Loucy (cell line): ENCODE results near the gene PRAF2.

Source experiments
- CTCF ChIP-seq: fragments of 200-600 bp; sonication (generic); conservative IDR thresholded peaks from 2 replicates; pipeline ENCODE4 v1.5.1; 2014; ENCODE audit warnings: mild to moderate bottlenecking, antibody characterized with exemption, low read length
- EZH2phosphoT487 ChIP-seq: fragments of 200-600 bp; IDR thresholded peaks from 2 replicates; pipeline ENCODE4 v1.6.1; 2018; ENCODE audit warnings: antibody characterized with exemption, mild to moderate bottlenecking, moderate library complexity, borderline replicate concordance

- TF ChIP-seq CTCF (no peak), EZH2phosphoT487 (no peak)
Measured at GRCh38 chrX:49096419-49096818, 22.6 kb upstream of the PRAF2 start.
